HG03442 (cell line): ENCODE measurements around the gene LAG3.
"Not testable (repeated sequence)": the region's sequence is repeated elsewhere in the genome, so short reads cannot be mapped to it uniquely, and the experiment has no call there.

Source experiments
- ATAC-seq: cut with Tn5 transposase; IDR thresholded peaks from one replicate; pipeline ENCODE4 v1.9.1; 2021; ENCODE audit warnings: mild to moderate bottlenecking, moderate library complexity; ENCODE audit not compliant: unreplicated experiment

The LAG3 gene

GRCh38 chr12:6772331-6772695 is at the start of gene LAG3:
LAG3 (plus strand) TSS chr12:6772520; CDS start chr12:6772853, 333 bp downstream.
- no peak for ATAC-seq

GRCh38 chr12:6722863-6723262 is 49.5 kb upstream of the LAG3 start:
- no peak for ATAC-seq

- peak; percentile 95 for ATAC-seq
Observed at GRCh38 chr12:6723607-6724408, 48.5 kb upstream of the LAG3 start, which contains the start of gene COPS7A. COPS7A (plus strand) TSS chr12:6724046; CDS start chr12:6724657, 611 bp downstream.

- ATAC-seq = peak; percentile 5
Observed at GRCh38 chr12:6724409-6724797, 47.9 kb upstream of the LAG3 start.

GRCh38 chr12:6725350-6725749 is 47.0 kb upstream of the LAG3 start:
- ATAC-seq = no peak

GRCh38 chr12:6729186-6729585 is 43.1 kb upstream of the LAG3 start:
- ATAC-seq = no peak

GRCh38 chr12:6730169-6730568 is 42.2 kb upstream of the LAG3 start:
- no peak for ATAC-seq

GRCh38 chr12:6734506-6735387 is 37.6 kb upstream of the LAG3 start:
- no peak for ATAC-seq

- ATAC-seq = no peak
Observed at GRCh38 chr12:6735448-6736191, 36.7 kb upstream of the LAG3 start.

- ATAC-seq = no peak
Observed at GRCh38 chr12:6736754-6737153, 35.6 kb upstream of the LAG3 start.

GRCh38 chr12:6742080-6742479 is 30.2 kb upstream of the LAG3 start:
- not testable (repeated sequence) for ATAC-seq

GRCh38 chr12:6742834-6743233 is 29.5 kb upstream of the LAG3 start:
- no peak for ATAC-seq

- ATAC-seq = not testable (repeated sequence)
Observed at GRCh38 chr12:6743300-6743699, 29.0 kb upstream of the LAG3 start.

GRCh38 chr12:6745741-6746525 is 26.4 kb upstream of the LAG3 start:
- ATAC-seq = no peak

GRCh38 chr12:6747216-6747615 is 25.1 kb upstream of the LAG3 start:
- no peak for ATAC-seq

- no peak for ATAC-seq
Observed at GRCh38 chr12:6748761-6749160, 23.6 kb upstream of the LAG3 start.

GRCh38 chr12:6750506-6750905 is 21.8 kb upstream of the LAG3 start:
- no peak for ATAC-seq

GRCh38 chr12:6751767-6752166 is 20.6 kb upstream of the LAG3 start:
- no peak for ATAC-seq

GRCh38 chr12:6752167-6752920 is 20.0 kb upstream of the LAG3 start:
- ATAC-seq = no peak
